ENCODE measurements around the gene MVB12B.

The MVB12B gene

DNA sequence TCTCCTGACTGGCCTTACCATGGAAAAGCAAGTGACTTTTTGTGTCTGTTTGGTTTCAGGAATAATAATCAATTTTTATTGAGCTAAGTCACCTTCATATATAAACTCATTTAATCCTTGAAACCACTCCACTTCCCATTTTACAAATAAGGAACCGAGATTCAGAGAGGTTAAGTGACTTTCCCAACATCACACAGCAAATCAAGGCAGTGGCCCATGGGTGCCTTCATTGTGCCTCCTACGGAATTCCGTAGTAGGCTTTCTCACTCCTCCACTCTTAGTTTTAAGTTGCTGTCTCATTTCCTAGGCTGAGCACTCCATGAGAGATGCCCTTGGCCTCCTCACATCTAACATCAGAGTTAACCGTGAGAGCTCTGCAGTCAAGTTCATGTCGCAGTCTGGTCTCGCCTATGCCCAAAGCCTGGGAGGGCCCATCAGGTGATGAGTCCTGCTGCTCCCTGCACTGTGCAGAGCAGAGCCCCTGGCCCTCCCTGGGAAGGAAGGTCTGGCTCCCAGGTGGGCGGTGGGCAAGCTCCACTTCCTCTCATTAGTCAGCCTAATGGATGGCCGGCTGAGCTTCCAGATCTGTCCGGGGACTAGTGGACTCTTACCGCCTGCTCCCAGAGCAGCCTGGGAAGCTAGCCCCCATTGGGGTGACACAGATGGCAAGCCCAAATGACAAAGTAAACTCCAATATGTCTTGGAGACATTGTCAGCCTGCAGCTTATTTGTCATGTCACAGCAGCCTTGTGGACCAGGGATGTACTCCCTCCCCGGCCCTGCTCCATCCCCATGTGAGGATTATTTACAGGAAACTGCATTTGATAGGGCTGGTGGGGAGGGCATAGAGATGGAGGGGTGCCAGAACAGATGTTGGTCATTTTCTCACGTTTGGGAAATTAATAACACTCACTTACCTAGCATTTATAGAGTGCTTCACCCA is 123.4 kb downstream of the MVB12B start:
- no peak overlapping the region for H3K27ac ChIP-seq
- TF ChIP-seq, protein P1, sequence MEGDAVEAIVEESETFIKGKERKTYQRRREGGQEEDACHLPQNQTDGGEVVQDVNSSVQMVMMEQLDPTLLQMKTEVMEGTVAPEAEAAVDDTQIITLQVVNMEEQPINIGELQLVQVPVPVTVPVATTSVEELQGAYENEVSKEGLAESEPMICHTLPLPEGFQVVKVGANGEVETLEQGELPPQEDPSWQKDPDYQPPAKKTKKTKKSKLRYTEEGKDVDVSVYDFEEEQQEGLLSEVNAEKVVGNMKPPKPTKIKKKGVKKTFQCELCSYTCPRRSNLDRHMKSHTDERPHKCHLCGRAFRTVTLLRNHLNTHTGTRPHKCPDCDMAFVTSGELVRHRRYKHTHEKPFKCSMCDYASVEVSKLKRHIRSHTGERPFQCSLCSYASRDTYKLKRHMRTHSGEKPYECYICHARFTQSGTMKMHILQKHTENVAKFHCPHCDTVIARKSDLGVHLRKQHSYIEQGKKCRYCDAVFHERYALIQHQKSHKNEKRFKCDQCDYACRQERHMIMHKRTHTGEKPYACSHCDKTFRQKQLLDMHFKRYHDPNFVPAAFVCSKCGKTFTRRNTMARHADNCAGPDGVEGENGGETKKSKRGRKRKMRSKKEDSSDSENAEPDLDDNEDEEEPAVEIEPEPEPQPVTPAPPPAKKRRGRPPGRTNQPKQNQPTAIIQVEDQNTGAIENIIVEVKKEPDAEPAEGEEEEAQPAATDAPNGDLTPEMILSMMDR (IDR thresholded peaks at IDR 0.05) = no peak
- no peak overlapping the region for H3K4me3 ChIP-seq
- DNase-seq (ENCODE audit: low spot score) = peak; percentile 62

DNA sequence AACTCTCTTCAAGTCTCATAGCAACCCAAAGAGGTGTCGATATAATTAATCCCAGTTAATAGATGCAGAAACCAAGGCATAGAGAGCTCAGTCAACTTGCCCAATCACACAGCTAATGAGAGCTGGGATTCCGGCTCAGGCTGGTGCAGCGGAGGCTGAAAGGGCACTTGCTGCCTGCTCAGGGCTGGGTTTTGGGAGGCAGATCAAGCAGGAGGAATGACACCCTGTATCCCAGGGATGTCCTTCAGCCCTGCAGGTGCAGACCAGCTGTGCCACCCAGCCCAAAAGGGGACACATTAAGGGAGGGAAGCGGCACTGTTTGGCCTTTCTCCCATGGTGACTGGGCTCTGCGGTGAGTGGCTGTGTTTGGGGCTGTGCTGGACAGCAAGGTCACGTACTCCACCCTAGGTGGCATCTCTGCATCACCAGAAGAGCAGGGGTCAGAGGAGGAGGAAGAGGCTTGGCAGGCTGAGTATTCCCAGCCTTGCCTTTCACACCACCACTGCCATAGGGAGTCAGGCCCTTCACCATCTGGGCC is 124.1 kb downstream of the MVB12B start:
- Histone ChIP-seq H3K27ac (no peak overlapping the region), H3K4me3 (no peak overlapping the region)

GRCh38 chr9:126451316-126451885 is 124.8 kb downstream of the MVB12B start:
- Histone ChIP-seq H3K27ac (no peak overlapping the region), H3K4me3 (no peak overlapping the region)
- DNase-seq (ENCODE audit: low spot score) = peak; percentile 62
- TF ChIP-seq, protein P1 (IDR thresholded peaks at IDR 0.05) = no peak

More for the DNA sequence above, 124.1 kb downstream of the MVB12B start:
- TF ChIP-seq, protein P1 (IDR thresholded peaks at IDR 0.05) = no peak
- peak; percentile 36 for DNase-seq (ENCODE audit: low spot score)

DNA sequence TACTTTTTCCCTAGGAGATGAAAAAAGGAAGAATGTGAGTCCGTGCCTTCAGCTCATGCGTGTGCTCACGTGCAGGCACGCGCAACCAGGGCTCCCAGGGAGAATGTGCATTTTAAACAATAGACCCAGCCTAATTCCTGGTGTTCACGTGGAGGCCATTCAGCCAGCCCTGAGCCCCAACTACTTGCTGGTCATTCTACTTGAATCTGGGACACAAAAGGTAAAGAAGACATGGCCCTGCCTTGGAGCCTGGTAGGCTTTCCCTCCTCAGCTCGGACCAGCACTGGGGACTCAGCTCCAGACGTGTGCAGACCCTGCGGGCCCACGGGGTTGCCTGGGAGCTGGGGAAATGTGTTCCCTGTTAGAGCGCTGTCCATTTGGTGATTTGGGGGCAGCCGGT is 125.5 kb downstream of the MVB12B start:
- no peak overlapping the region for H3K4me3 ChIP-seq
- TF ChIP-seq, protein P1 (IDR thresholded peaks at IDR 0.05) = no peak
- H3K27ac ChIP-seq = no peak overlapping the region
- peak; percentile 43 for DNase-seq (ENCODE audit: low spot score)

- Histone ChIP-seq H3K27ac (no peak overlapping the region), H3K4me3 (no peak overlapping the region)
- peak; percentile 33 for DNase-seq (ENCODE audit: low spot score)
- TF ChIP-seq, protein P1 (IDR thresholded peaks at IDR 0.05) = no peak
Measured at GRCh38 chr9:126453156-126453963, 126.7 kb downstream of the MVB12B start.

GRCh38 chr9:126454215-126454614 is 127.6 kb downstream of the MVB12B start:
- peak; percentile 46 for DNase-seq (ENCODE audit: low spot score)
- Histone ChIP-seq H3K27ac (no peak overlapping the region), H3K4me3 (no peak overlapping the region)
- TF ChIP-seq, protein P1 (IDR thresholded peaks at IDR 0.05) = no peak

Data from coronary artery (tissue), 2 donors.